ENCODE data around the gene IL27RA.

IL27RA gene

DNA sequence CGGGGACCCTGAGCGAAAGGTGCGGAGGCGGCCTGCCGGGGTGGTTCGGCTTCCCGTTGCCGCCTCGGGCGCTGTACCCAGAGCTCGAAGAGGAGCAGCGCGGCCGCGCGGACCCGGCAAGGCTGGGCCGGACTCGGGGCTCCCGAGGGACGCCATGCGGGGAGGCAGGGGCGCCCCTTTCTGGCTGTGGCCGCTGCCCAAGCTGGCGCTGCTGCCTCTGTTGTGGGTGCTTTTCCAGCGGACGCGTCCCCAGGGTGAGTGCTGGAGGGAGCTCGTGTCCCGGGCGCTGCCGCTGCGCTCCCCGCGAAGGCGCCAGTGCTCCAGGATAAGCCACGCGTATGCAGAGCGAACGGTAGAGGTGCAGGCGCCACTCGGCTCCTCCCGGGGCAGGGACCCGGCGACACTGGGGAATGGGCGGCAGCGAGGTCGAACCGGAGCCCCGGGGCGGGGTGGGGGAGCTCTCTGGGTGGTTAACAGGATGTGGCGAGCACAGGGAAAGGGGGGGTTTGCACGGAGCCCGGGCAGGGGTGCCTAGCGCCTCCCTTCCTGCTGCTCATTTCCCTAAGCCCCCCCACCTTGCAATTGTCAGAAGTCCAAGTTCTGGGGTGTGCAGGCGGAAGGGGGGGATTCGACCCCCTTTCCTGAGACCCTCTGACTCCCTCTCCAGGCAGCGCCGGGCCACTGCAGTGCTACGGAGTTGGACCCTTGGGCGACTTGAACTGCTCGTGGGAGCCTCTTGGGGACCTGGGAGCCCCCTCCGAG, at the start of gene IL27RA:
Gene IL27RA, plus strand, starts transcription at position 44 of the 762 bp plus-strand sequence. Its CDS starts 111 bp downstream, at position 155.
- TF ChIP-seq, protein P1, sequence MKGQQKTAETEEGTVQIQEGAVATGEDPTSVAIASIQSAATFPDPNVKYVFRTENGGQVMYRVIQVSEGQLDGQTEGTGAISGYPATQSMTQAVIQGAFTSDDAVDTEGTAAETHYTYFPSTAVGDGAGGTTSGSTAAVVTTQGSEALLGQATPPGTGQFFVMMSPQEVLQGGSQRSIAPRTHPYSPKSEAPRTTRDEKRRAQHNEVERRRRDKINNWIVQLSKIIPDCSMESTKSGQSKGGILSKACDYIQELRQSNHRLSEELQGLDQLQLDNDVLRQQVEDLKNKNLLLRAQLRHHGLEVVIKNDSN (IDR thresholded peaks at IDR 0.05) = no peak
- TF ChIP-seq NFIC (IDR thresholded peaks at IDR 0.05) (0 out of 2 replicates have a peak, but pooled peaks have one; percentile 20), EGR1 (IDR thresholded peaks at IDR 0.05) (peak; percentile 7; the same call in 1 of the 2 replicates), ZBTB7A (IDR thresholded peaks at IDR 0.05; ENCODE audit: low read depth) (peak; percentile 95), FOXM1 (IDR thresholded peaks at IDR 0.05; ENCODE audit: borderline replicate concordance, low read depth) (no peak), YY1 (IDR thresholded peaks at IDR 0.05; ENCODE audit: low read depth) (no peak), TAF1 (IDR thresholded peaks at IDR 0.05; ENCODE audit: low read depth) (no peak; the same call in 1 of the 2 replicates), TCF12 (IDR thresholded peaks at IDR 0.05; ENCODE audit: low read depth) (peak; percentile 46; the same call in 1 of the 2 replicates), RAD21 (IDR thresholded peaks at IDR 0.05; ENCODE audit: low read depth) (peak; percentile 46; the same call in 1 of the 2 replicates), CREB1 (IDR thresholded peaks at IDR 0.05; ENCODE audit: low read depth) (no peak), EP300 (IDR thresholded peaks at IDR 0.05; ENCODE audit: borderline replicate concordance) (no peak), CEBPB (IDR thresholded peaks at IDR 0.05) (no peak), TEAD4 (IDR thresholded peaks at IDR 0.05) (no peak)
- TF ChIP-seq, protein P2, sequence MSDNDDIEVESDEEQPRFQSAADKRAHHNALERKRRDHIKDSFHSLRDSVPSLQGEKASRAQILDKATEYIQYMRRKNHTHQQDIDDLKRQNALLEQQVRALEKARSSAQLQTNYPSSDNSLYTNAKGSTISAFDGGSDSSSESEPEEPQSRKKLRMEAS (IDR thresholded peaks at IDR 0.05) = peak; percentile 88
- TF ChIP-seq, protein P3, sequence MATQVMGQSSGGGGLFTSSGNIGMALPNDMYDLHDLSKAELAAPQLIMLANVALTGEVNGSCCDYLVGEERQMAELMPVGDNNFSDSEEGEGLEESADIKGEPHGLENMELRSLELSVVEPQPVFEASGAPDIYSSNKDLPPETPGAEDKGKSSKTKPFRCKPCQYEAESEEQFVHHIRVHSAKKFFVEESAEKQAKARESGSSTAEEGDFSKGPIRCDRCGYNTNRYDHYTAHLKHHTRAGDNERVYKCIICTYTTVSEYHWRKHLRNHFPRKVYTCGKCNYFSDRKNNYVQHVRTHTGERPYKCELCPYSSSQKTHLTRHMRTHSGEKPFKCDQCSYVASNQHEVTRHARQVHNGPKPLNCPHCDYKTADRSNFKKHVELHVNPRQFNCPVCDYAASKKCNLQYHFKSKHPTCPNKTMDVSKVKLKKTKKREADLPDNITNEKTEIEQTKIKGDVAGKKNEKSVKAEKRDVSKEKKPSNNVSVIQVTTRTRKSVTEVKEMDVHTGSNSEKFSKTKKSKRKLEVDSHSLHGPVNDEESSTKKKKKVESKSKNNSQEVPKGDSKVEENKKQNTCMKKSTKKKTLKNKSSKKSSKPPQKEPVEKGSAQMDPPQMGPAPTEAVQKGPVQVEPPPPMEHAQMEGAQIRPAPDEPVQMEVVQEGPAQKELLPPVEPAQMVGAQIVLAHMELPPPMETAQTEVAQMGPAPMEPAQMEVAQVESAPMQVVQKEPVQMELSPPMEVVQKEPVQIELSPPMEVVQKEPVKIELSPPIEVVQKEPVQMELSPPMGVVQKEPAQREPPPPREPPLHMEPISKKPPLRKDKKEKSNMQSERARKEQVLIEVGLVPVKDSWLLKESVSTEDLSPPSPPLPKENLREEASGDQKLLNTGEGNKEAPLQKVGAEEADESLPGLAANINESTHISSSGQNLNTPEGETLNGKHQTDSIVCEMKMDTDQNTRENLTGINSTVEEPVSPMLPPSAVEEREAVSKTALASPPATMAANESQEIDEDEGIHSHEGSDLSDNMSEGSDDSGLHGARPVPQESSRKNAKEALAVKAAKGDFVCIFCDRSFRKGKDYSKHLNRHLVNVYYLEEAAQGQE (IDR thresholded peaks at IDR 0.05; ENCODE audit: low read depth) = no peak

DNA sequence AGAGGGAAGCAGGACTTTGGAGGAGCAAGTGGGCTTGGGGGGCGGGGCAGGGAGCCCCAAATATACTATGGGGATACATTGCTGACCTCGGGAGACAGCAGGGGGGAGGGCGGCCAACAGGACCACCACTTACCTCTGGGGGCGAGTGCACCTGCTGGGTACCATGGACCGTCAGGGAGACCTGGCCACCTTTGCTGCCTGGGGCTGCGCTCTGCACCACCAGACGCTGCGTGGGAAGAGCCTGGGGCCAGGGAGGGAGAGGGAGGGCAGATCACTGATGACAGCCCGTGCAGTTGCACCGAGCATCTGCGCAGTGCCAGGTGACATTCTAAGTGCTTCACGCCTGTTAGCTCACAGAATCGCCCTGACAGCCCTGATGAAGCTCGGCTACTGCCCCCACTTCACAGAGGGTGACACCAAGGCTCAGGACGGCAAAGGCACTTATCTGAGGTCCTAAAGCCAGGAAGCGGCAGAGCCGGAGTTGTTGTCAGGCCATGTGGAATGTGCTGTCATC, 49.5 kb upstream of the IL27RA start:
- no peak for TF ChIP-seq CEBPB (IDR thresholded peaks at IDR 0.05)
- TF ChIP-seq, protein P1 (IDR thresholded peaks at IDR 0.05) = no peak
- TF ChIP-seq TEAD4 (IDR thresholded peaks at IDR 0.05) = no peak
- no peak for TF ChIP-seq FOXM1 (IDR thresholded peaks at IDR 0.05; ENCODE audit: borderline replicate concordance, low read depth)
- no peak for TF ChIP-seq YY1 (IDR thresholded peaks at IDR 0.05; ENCODE audit: low read depth)
- no peak for TF ChIP-seq EP300 (IDR thresholded peaks at IDR 0.05; ENCODE audit: borderline replicate concordance)
- TF ChIP-seq NFIC (IDR thresholded peaks at IDR 0.05) = no peak
- TF ChIP-seq TCF12 (IDR thresholded peaks at IDR 0.05; ENCODE audit: low read depth) = no peak
- no peak for TF ChIP-seq RAD21 (IDR thresholded peaks at IDR 0.05; ENCODE audit: low read depth)
- TF ChIP-seq TAF1 (IDR thresholded peaks at IDR 0.05; ENCODE audit: low read depth) = no peak
- no peak for TF ChIP-seq CREB1 (IDR thresholded peaks at IDR 0.05; ENCODE audit: low read depth)
- no peak for TF ChIP-seq ZBTB7A (IDR thresholded peaks at IDR 0.05; ENCODE audit: low read depth)

DNA sequence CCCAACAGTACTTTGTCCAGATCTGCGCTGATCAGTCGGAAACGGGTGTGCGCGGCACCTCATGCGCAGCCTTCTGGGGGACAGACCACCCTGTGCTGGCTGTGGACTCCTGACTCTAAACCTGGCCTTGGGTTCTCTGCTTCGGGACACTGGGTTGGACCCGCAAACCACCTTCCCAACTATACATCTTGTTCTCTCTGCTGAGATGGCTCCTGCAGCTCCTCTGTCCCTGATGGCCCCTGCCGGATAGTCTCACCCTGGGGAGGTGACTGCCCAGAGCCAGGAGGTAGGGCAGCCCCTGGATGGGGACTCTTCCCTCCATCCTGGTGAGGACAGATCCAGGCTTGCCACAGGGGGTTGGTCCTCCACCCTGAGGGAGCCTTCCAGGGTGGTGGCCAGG, 48.8 kb upstream of the IL27RA start:
- TF ChIP-seq CREB1 (IDR thresholded peaks at IDR 0.05; ENCODE audit: low read depth) (no peak), EP300 (IDR thresholded peaks at IDR 0.05; ENCODE audit: borderline replicate concordance) (no peak), RAD21 (IDR thresholded peaks at IDR 0.05; ENCODE audit: low read depth) (no peak), TAF1 (IDR thresholded peaks at IDR 0.05; ENCODE audit: low read depth) (no peak), TCF12 (IDR thresholded peaks at IDR 0.05; ENCODE audit: low read depth) (no peak), ZBTB7A (IDR thresholded peaks at IDR 0.05; ENCODE audit: low read depth) (no peak), FOXM1 (IDR thresholded peaks at IDR 0.05; ENCODE audit: borderline replicate concordance, low read depth) (no peak), NFIC (IDR thresholded peaks at IDR 0.05) (no peak), TEAD4 (IDR thresholded peaks at IDR 0.05) (no peak)

DNA sequence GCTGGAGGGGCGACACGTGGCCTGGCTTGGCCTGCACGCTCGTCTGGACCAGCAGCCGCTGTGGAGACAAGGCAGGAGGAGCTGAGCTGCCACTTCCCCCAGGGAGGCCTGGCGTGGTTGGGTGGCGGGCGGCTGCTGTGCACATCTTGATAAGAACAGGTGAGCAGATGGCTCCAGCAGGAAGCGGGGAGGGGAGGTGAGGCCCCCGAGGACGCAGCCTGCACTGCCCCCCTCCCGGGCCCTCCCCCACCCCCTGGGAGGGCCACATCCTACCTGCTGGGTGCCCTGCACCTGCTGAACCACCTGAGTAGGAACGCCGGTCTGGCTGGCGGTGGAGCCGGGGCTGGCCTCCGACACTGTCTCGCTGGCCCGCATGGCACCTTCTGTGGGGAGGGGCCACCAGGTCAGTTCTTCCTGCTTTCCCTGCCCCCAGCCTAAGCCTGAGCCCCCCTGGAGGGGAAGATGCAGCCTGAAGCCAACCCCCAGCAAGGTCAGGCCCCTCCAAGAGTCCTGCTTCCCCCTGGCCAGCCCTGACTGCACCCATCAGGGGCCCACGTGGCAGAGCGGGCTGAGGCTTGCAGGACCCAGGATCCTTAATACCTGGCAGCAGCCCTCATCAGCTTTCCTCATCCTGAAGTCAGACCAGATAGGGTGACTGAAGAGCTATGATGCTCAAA, 48.2 kb upstream of the IL27RA start:
- TF ChIP-seq, protein P3 (IDR thresholded peaks at IDR 0.05; ENCODE audit: low read depth) = no peak
- TF ChIP-seq EGR1 (IDR thresholded peaks at IDR 0.05) = no peak
- no peak for TF ChIP-seq ZBTB7A (IDR thresholded peaks at IDR 0.05; ENCODE audit: low read depth)
- no peak for TF ChIP-seq CEBPB (IDR thresholded peaks at IDR 0.05)
- TF ChIP-seq, protein P1 (IDR thresholded peaks at IDR 0.05) = no peak

DNA sequence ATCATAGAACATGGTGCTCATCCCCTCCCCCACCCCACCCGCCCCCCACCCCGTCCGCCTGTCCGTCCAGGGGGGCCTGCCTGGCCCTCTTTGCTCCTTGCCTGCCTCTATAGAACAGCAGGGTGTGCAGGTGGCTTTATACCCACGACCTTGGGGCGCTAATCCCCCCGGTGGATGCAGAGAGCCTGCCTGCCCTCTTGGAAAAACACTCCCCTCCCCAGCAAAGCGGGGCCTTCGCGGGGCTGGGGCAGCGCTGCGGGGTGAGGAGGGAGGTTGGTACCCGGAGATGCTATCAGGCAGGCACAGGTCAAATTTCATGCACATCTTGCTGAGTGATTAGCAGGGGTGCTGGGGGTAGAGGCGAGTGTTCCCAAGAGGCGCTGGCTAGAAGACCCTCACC, 47.4 kb upstream of the IL27RA start:
- TF ChIP-seq CREB1 (IDR thresholded peaks at IDR 0.05; ENCODE audit: low read depth) = no peak
- no peak for TF ChIP-seq TEAD4 (IDR thresholded peaks at IDR 0.05)
- TF ChIP-seq TCF12 (IDR thresholded peaks at IDR 0.05; ENCODE audit: low read depth) = no peak
- no peak for TF ChIP-seq FOXM1 (IDR thresholded peaks at IDR 0.05; ENCODE audit: borderline replicate concordance, low read depth)
- no peak for TF ChIP-seq NFIC (IDR thresholded peaks at IDR 0.05)
- TF ChIP-seq, protein P2 (IDR thresholded peaks at IDR 0.05) = no peak
- no peak for TF ChIP-seq CEBPB (IDR thresholded peaks at IDR 0.05)
- TF ChIP-seq EP300 (IDR thresholded peaks at IDR 0.05; ENCODE audit: borderline replicate concordance) = no peak
- no peak for TF ChIP-seq YY1 (IDR thresholded peaks at IDR 0.05; ENCODE audit: low read depth)
- TF ChIP-seq ZBTB7A (IDR thresholded peaks at IDR 0.05; ENCODE audit: low read depth) = no peak
- no peak for TF ChIP-seq RAD21 (IDR thresholded peaks at IDR 0.05; ENCODE audit: low read depth)
- TF ChIP-seq TAF1 (IDR thresholded peaks at IDR 0.05; ENCODE audit: low read depth) = no peak
- no peak for TF ChIP-seq EGR1 (IDR thresholded peaks at IDR 0.05)
